Activated CD4-positive, alpha-beta T cell treated with anti-CD3 and anti-CD28 coated beads, Interleukin-2, amount 50 U/mL, for 4 hours (primary cell): ENCODE measurements around the gene SEMA3C.

Experiments used
- DNase-seq, 2 experiments: peaks; one replicate each; pipeline ENCODE4 v3.0.0-alpha.2; 2020

Gene SEMA3C

GRCh38 chr7:80884511-80885195, 34.2 kb downstream of the SEMA3C start:
- no peak for DNase-seq

GRCh38 chr7:80883154-80884025, 35.5 kb downstream of the SEMA3C start:
- no peak for DNase-seq

GRCh38 chr7:80882213-80882801, 36.5 kb downstream of the SEMA3C start:
- no peak for DNase-seq

DNA sequence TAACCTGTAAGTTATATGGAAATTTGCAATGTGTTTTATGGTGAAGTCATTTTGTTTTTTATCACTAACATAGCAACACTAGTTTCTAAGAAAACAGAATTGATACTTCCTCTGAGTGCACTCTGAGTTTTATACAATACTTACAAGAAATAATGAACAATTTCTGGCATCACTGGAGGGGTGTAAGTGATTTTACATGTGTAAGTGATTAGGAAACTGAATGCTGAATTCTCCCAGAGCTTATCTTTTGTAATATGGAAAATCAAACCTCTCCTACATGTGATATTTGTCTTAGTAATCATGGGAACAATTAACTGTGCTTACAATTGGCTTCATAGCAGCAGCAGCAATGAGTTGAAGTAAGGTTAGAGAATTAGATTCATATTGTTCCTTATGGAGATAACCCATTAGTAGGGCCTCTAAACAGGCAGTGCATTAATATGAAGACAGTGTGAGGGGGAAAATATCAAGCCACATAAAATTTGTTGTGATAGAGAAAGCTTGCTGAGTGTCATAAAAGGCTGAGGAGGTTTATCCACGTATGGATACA, 37.4 kb downstream of the SEMA3C start:
- DNase-seq = no peak

DNA sequence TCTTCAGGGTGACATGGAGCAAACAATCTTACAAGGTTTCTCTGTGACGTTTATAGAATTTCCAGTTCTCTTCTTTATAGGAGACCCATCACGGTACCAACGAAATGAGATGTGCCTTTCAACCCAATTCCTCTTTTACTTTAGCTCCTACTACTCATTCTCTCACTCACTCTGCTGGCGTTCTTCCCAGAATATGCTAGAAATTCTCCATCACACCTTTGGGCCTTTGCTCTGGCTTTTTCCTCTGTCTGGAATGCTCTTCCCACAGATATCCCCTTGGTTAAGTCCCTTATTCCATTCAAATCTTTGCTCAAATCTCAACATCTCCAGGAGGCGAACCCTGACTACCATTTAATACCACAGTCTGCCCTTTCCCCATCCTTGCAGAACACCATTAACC, 39.0 kb downstream of the SEMA3C start:
- DNase-seq = no peak

DNA sequence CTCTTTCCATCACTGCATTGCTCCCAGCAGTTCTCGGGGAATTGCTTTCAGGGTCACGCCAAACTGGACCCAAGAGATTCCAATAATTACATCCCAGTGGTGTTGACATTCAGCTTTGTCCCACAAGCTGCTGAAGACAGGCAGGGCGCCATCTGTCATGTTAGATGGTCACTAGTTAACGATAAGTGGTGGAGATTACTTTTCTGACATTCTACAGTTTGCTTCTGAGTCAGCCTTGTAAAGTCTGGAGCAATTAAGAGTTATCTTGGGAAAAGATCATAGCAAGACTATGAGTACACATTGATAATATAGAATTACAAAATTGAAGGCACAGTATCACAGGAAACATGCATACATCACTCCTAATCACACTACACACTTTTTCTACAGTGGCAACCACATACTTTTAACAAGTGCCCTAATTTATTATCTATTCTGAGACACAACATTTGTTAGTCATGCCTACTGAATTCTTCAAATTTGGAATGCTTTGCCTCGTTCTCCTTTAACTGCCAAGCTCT, 41.9 kb downstream of the SEMA3C start:
- DNase-seq = no peak

DNA sequence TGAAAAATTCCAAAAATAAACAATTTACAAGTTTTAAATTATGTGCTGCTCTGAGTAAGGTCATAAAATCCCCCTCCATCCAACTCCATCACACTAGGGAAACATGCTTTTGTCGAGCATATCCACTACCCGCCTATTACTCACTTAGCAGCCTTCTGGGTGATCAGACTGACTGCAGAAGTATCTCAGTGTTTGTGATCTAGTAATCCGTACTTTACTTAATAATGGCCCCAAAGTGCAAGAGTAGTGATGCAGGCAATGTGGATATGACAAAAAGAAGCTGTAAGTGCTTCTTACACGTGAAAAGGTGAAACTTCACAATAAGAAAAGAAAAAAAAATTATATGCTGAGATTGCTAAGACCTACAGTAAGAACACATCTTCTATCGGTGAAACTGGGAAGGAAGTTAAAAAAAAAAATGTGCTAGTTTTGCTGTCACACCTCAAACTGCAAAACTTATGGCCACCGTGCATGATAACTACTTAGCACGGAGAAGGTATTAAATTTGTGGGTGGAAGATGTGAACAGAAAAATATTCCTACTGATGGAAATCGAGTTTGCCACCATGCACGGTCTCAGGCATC, 43.2 kb downstream of the SEMA3C start:
- no peak for DNase-seq

DNA sequence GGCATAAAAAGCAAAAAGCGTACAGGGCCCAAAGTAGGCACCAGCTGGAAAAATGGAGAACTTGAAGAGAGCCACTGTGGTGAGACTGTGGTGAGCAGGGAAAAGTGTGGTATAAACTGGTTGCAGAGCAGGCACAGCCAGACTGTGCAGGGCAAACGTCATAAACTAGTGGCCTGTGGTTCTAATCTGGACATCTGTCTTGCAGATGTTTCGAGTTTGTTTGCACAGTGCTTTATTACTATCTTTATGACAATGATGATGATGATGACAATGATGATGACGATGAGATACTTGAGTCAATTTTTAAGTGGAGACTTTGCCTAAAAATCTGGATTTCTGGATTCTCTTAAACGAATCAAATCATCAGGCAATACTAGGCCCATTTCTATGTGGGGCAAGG, 45.7 kb downstream of the SEMA3C start:
- DNase-seq = no peak

- no peak for DNase-seq
Measured at GRCh38 chr7:80871228-80871627, 47.6 kb downstream of the SEMA3C start.

GRCh38 chr7:80870813-80871212, 48.0 kb downstream of the SEMA3C start:
- DNase-seq = no peak

DNA sequence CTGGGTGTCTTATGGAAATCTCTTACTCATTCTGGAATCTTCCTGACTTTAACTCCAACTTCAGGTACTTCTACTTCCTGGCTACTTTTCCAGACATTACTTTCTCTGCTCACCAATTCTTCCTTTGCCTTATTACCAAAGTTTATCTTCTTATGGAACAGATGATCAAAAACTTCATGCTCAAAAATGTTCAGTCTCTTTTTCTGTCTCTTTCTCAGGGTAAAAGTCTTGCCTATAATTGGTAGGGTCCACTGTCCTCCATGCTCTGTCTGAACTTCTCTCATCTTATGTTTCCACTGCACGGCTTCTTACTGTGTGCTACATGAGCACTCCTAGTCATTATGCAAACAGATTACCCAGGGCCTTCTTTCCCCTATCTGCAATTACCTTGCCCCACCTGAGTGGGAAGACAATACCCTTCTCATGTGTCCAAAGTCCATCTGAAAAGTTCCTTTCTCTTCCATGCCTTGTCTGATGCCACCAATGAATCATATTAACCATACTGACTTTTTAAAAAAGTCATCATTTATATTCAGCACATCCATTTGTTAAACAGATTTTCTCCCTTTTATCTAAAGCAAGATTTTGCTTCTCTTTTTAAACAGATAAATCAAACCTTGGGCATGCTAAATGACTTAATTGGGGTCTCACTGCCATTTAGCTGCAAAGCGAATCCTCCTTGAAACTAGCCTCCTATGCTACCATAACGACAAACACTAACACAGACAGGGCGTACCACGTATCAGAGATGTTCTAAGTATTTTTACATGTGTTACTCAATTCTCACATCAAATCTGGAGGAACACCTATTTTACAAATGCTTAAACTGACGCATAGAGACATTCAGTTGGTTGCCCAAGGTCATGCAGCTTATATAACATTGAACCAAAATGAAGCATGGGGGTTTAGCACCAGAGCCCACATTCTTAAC, 48.8 kb downstream of the SEMA3C start:
- DNase-seq = no peak

- no peak for DNase-seq
Measured at GRCh38 chr7:80869106-80869784, 49.6 kb downstream of the SEMA3C start.

DNA sequence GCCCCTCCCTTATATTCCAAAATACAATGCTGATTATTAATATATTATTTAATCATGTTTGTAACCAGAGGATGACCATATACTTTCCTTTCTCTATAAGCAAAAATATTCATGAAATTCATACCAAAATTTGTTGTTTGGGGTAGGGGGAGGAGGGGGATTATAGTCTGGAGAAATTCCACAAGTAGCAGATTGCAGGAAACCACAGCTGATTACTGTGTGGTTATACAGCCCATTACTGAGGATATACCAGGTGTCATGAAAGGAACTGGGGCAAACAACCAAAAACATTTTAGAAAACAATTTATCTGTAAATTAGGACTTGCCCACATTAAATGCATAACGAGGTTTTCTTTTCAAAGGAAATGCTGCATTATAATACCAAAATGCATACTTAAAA, 50.3 kb downstream of the SEMA3C start:
- no peak for DNase-seq

GRCh38 chr7:80860554-80860953, 58.3 kb downstream of the SEMA3C start:
- DNase-seq = no peak

DNA sequence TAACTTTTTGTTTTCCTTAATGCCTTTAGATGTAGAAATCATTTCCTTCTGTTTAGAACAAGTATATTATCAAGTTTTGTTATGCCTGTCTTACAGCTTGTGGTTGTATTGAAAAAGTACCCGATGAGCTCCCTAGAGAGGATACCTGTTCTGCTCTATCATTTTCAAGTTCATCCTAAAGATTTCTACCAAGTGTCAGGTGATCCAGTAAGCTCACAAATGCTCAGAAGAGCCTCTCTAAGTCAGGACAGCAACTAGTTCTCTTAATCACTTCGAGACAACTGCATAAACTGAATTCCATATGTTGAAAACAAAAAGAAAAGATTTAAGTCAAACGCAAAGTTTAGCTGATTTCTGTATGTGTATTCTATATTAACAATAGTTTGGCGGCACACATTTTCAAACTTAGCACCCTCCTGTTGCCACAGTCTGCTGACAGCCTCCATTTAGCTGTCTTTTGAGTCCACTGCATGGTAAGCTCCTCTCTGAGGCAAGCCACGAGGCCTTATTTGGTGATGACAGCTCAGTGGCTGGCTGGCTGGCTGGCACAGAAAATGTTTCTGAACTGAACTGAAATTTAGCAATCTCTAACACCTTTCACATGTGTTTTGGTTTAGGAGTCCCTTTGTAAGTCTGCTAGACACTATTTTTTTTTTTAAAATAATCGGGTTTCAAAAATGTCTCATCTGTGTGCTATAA, 59.4 kb downstream of the SEMA3C start:
- no peak for DNase-seq

DNA sequence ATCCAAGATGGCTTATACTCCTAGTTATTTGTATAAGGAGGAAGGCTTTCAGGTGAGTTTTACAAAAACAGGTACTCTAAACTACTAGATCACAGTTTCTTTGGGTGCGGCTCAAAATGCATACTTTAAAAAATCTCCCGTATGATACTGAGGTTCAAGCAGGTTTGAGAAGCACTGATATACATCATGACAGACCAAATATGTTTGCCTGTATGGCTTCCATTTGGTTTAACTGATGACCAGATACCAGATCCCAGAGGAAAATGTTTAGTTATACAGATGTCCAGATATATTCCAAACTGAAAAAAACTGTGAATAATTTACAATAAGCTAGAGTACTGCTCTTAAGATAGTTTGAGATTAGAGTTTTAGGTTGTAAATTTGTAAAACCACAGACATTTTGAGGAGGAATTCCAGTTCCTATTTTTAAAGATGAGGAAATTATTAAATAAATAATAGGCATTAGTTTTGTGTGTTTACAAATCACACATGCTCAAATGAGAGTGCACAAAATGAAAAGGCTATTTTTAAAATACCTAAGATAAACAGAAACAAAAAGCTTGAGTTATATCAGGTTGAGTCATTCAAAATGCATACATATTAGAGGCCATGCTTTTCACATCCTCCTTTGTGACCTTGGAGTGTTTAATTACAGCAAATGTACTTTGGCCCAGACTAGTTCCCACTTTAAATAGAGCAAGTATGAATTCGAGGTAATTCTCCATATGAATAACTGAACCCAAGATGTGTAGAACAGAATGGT, 60.5 kb downstream of the SEMA3C start:
- no peak for DNase-seq

GRCh38 chr7:80856769-80857168, 62.1 kb downstream of the SEMA3C start:
- no peak for DNase-seq

- DNase-seq = no peak
Measured at GRCh38 chr7:80851896-80852476, 66.9 kb downstream of the SEMA3C start.

GRCh38 chr7:80848841-80849240, 70.0 kb downstream of the SEMA3C start:
- DNase-seq = no peak
